WTC11 (cell line): ENCODE results near the gene CCDC57. TPM values are rescaled to one million over a fixed set of nuclear protein-coding genes. Genes with fewer than 3 reads are reported as not detected.

Source experiments
- ATAC-seq: fragments of 200-7000 bp; cut with Tn5 transposase; 2 replicates; pipeline ENCODE4 v1.10.0; 2021; ENCODE audit warnings: mild to moderate bottlenecking, moderate library complexity
- CTCF ChIA-PET: fragments of 300-600 bp; sonication (Branson Sonifier 250); formaldehyde crosslinking; loops from one replicate; lab custom pipeline; 2021; ENCODE audit warnings: antibody characterized with exemption; lab: Charles Lee
- POLR2A ChIA-PET: fragments of 350-600 bp; sonication (Branson Sonifier 250); formaldehyde crosslinking; loops from one replicate; lab custom pipeline; 2021; ENCODE audit warnings: antibody characterized with exemption; lab: Charles Lee
- DNase-seq: peaks from one replicate; pipeline ENCODE4 v3.0.0; 2021; ENCODE audit warnings: low spot score
- H3K27ac Mint-ChIP-seq: 2 replicates; pipeline ENCODE4 v1.8.0; 2021; ENCODE audit warnings: mixed read lengths
- H3K27me3 Mint-ChIP-seq: 2 replicates; pipeline ENCODE4 v1.8.0; 2021; ENCODE audit warnings: low read depth, mild to moderate bottlenecking, moderate library complexity, mixed read lengths
- H3K36me3 Mint-ChIP-seq: 2 replicates; pipeline ENCODE4 v1.8.0; 2021; ENCODE audit warnings: mixed read lengths
- H3K4me1 Mint-ChIP-seq: 2 replicates; pipeline ENCODE4 v1.8.0; 2022; ENCODE audit warnings: mixed read lengths
- H3K4me3 Mint-ChIP-seq: 2 replicates; pipeline ENCODE4 v1.8.0; 2021; ENCODE audit warnings: mild to moderate bottlenecking, moderate library complexity, mixed read lengths
- H3K9me3 Mint-ChIP-seq: 2 replicates; pipeline ENCODE4 v1.8.0; 2021; ENCODE audit warnings: mixed read lengths
- ARID4B ChIP-seq: sonication (generic); formaldehyde crosslinking; IDR thresholded peaks from 2 replicates; pipeline ENCODE4 v1.8.0; 2023; ENCODE audit warnings: missing genetic modification reagents, mild to moderate bottlenecking, borderline replicate concordance
- ATF1 ChIP-seq: sonication (generic); formaldehyde crosslinking; IDR thresholded peaks from 2 replicates; pipeline ENCODE4 v1.8.1; 2023; ENCODE audit warnings: mild to moderate bottlenecking, moderate library complexity, missing genetic modification reagents
- CDX4 ChIP-seq: fragments of 250-450 bp; sonication (Bioruptor Pico); IDR thresholded peaks from 2 replicates; pipeline ENCODE4 v1.9.0; 2021; ENCODE audit warnings: moderate library complexity, mild to moderate bottlenecking, inconsistent platforms, borderline replicate concordance
- E2F5 ChIP-seq: sonication (generic); formaldehyde crosslinking; IDR thresholded peaks from 2 replicates; pipeline ENCODE4 v1.8.1; 2022; ENCODE audit warnings: mild to moderate bottlenecking, moderate library complexity, missing genetic modification reagents
- FOXJ3 ChIP-seq: sonication (generic); formaldehyde crosslinking; IDR thresholded peaks from 2 replicates; pipeline ENCODE4 v1.9.0; 2021; ENCODE audit warnings: missing genetic modification reagents, mild to moderate bottlenecking, borderline replicate concordance
- FOXP1 ChIP-seq: sonication (generic); formaldehyde crosslinking; IDR thresholded peaks from 2 replicates; pipeline ENCODE4 v1.8.0; 2022; ENCODE audit warnings: missing genetic modification reagents, mild to moderate bottlenecking, moderate library complexity, borderline replicate concordance
- GTF2I ChIP-seq: fragments of 250-450 bp; sonication (Bioruptor Pico); conservative IDR thresholded peaks from 2 replicates; pipeline ENCODE4 v1.4.0; 2021; ENCODE audit warnings: mild to moderate bottlenecking
- HMGXB4 ChIP-seq: sonication (generic); formaldehyde crosslinking; IDR thresholded peaks from 2 replicates; pipeline ENCODE4 v1.8.1; 2023; ENCODE audit warnings: mild to moderate bottlenecking, moderate library complexity, missing genetic modification reagents
- MXD4 ChIP-seq: fragments of 250-450 bp; sonication (Bioruptor Pico); IDR thresholded peaks from 2 replicates; pipeline ENCODE4 v1.8.0; 2021; ENCODE audit warnings: mild to moderate bottlenecking, moderate library complexity, borderline replicate concordance
- MYBL2 ChIP-seq: sonication (generic); formaldehyde crosslinking; IDR thresholded peaks from 2 replicates; pipeline ENCODE4 v1.8.1; 2023; ENCODE audit warnings: mild to moderate bottlenecking, moderate library complexity, missing genetic modification reagents
- SMAD3 ChIP-seq: sonication (generic); formaldehyde crosslinking; IDR thresholded peaks from 2 replicates; pipeline ENCODE4 v1.8.0; 2022; ENCODE audit warnings: missing genetic modification reagents, mild to moderate bottlenecking, borderline replicate concordance
- TCF7 ChIP-seq: sonication (generic); formaldehyde crosslinking; IDR thresholded peaks from 2 replicates; pipeline ENCODE4 v1.8.0; 2022; ENCODE audit warnings: mild to moderate bottlenecking, low read depth, missing genetic modification reagents, moderate library complexity
- ZBTB43 ChIP-seq: sonication (generic); formaldehyde crosslinking; IDR thresholded peaks from 2 replicates; pipeline ENCODE4 v1.8.1; 2023; ENCODE audit warnings: mild to moderate bottlenecking, missing genetic modification reagents
- ZNF532 ChIP-seq: fragments of 250-450 bp; sonication (Bioruptor Pico); IDR thresholded peaks from 2 replicates; pipeline ENCODE4 v1.9.0; 2021; ENCODE audit warnings: mild to moderate bottlenecking, borderline replicate concordance
- total RNA-seq: library from RNA; stranded (reverse); gene quantifications from 3 replicates; pipeline ENCODE4 v1.2.3, GENCODE V29; 2021

Gene CCDC57
- total RNA-seq, 1 experiment from 2014 or later = 20.0 TPM

- no peaks in the 10 kb centered on the region for H3K4me1 Mint-ChIP-seq
- H3K36me3 Mint-ChIP-seq = peaks cover 12% of the 10 kb centered on the region; the same call in 1 of the 2 replicates
- ATAC-seq = no peak
- no peak overlapping the region for H3K4me3 Mint-ChIP-seq
- H3K27me3 Mint-ChIP-seq = peaks cover 5% of the 10 kb centered on the region
- CTCF ChIA-PET = interaction anchor here (1.1 kb wide), 1 partner anchor 166 kb away, joined by 3 read pairs; no protein-coding TSS in a partner anchor
- no peaks in the 10 kb centered on the region for H3K9me3 Mint-ChIP-seq
- H3K27ac Mint-ChIP-seq = no peak overlapping the region
- no peak for DNase-seq
- TF ChIP-seq FOXJ3 (CRISPR knock-in tag) (no peak), HMGXB4 (no peak), ZBTB43 (no peak), TCF7 (CRISPR knock-in tag) (no peak), ARID4B (CRISPR knock-in tag) (no peak), MYBL2 (CRISPR knock-in tag) (no peak), CDX4 (no peak), FOXP1 (no peak), MXD4 (CRISPR knock-in tag) (no peak), GTF2I (no peak), ATF1 (CRISPR knock-in tag) (no peak), E2F5 (no peak), SMAD3 (CRISPR knock-in tag) (no peak), ZNF532 (CRISPR knock-in tag) (no peak)
- POLR2A ChIA-PET = no interaction called here
These were observed 26.4 kb downstream of the CCDC57 start for GRCh38 chr17:82186221-82186620.
